SK-N-SH treated with all-trans-retinoic acid at 6 μM for 48 hours (cell line): Measurements from ENCODE around the gene GJB5.

ENCODE experiments used
- BACH2 ChIP-seq: fragments of 250-450 bp; sonication (Bioruptor Pico); IDR thresholded peaks from 2 replicates; pipeline ENCODE4 v1.9.0; 2021; ENCODE audit warnings: mild to moderate bottlenecking, borderline replicate concordance
- OSR1 ChIP-seq: fragments of 250-450 bp; sonication (Bioruptor Pico); IDR thresholded peaks from 2 replicates; pipeline ENCODE4 v1.8.0; 2022; ENCODE audit warnings: moderate library complexity, mild to moderate bottlenecking, inconsistent platforms
- ZFP3 ChIP-seq: fragments of 250-450 bp; sonication (Bioruptor Pico); IDR thresholded peaks from 2 replicates; pipeline ENCODE4 v1.5.0; 2020; ENCODE audit warnings: mild to moderate bottlenecking, moderate library complexity
- ZFP30 ChIP-seq: fragments of 450-650 bp; formaldehyde crosslinking; IDR thresholded peaks from 2 replicates; pipeline ENCODE4 v1.5.0; 2022; ENCODE audit warnings: mild to moderate bottlenecking, moderate library complexity
- ZNF565 ChIP-seq: fragments of 450-650 bp; formaldehyde crosslinking; conservative IDR thresholded peaks from 2 replicates; pipeline ENCODE4 v1.5.0; 2020; ENCODE audit warnings: low read depth, mild to moderate bottlenecking, moderate library complexity
- TF ChIP-seq, protein P1 (sequence below): fragments of 250-450 bp; sonication (Bioruptor Pico); IDR thresholded peaks from 2 replicates; pipeline ENCODE4 v1.5.1; 2021; ENCODE audit warnings: mild to moderate bottlenecking, moderate library complexity

DNA sequence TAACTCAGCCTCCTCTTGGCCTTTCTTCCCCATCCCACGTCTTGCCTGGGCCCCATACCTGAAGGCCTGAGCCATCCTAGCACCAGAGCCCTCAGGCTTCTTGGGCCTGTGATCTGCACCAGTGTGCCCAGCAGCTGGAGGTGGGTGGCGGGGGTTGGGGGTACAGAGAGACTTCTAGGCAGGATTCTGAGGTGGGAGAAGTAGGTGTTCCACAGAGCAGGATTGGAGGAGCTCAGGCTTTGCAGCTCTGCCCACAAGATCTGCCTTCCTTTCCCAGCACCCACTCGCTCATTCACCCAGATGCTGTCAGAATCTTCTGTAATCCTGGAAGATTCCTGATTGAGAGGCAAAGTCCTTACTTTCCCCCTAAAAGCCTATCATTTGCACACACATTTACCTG, 10.0 kb upstream of the GJB5 start:
- no peak for TF ChIP-seq ZFP3 (CRISPR knock-in tag)
- no peak for TF ChIP-seq ZFP30 (CRISPR knock-in tag)
- TF ChIP-seq OSR1 = no peak
- no peak for TF ChIP-seq ZNF565 (CRISPR knock-in tag)
- no peak for TF ChIP-seq BACH2 (CRISPR knock-in tag)
- TF ChIP-seq, protein P1, sequence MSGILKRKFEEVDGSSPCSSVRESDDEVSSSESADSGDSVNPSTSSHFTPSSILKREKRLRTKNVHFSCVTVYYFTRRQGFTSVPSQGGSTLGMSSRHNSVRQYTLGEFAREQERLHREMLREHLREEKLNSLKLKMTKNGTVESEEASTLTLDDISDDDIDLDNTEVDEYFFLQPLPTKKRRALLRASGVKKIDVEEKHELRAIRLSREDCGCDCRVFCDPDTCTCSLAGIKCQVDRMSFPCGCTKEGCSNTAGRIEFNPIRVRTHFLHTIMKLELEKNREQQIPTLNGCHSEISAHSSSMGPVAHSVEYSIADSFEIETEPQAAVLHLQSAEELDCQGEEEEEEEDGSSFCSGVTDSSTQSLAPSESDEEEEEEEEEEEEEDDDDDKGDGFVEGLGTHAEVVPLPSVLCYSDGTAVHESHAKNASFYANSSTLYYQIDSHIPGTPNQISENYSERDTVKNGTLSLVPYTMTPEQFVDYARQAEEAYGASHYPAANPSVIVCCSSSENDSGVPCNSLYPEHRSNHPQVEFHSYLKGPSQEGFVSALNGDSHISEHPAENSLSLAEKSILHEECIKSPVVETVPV (CRISPR knock-in tag) = no peak
